ENCODE data around the gene CSNK1D. TPM values are rescaled to one million over a fixed set of nuclear protein-coding genes. Genes with fewer than 3 reads are reported as not detected.

Gene CSNK1D
- total and polyA plus RNA-seq, 10 of the 15 experiments (the other 5 are each of a cell fraction or from before 2014, with no cell fraction given): 5.7 to 105 (median 58.1) TPM

DNA sequence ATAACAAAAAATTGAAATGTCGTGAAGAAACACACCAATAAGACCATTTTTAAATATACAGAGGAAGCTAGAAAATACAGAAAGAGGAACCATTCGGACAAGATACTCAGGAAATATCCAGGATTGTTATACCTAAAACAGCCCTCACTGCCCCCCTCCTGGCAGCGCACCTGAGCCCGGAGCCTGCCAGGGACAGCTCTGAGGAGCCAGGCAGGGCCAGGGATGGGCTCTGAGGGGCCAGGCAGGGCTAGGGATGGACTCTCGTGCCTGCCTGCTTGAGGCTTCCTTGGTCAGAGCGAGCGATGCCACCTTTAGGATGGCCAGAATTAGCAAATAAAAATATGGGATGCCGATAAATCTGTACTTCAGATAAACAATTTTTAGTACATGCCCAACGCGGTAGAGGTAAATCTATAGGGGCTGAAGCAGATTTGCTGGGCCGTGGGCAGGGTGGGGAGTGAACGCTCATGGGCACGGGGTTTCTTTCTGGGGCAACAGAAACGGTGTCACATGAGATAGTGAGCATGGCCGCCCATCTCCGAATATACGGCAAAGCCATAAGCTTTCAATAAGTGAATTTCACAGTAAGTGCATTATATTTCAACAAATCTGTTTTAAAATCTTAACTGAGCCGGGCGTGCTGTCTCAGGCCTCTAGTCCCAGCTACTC is 18.2 kb upstream of the CSNK1D start:
- H2AFZ ChIP-seq (ENCODE audit: control insufficient read depth, low read depth, low read length): no peak overlapping the region
- no peaks in the 10 kb centered on the region for H3K36me3 ChIP-seq (ENCODE audit: control insufficient read depth in 2 of 2, insufficient read depth in 2 of 2, low read length in 1 of 2)
- intact Hi-C loops (cut with micrococcal nuclease; ENCODE audit: unreplicated experiment): no loop called here
- no peaks in the 10 kb centered on the region for H4K20me1 ChIP-seq (ENCODE audit: control insufficient read depth, insufficient read depth)
- H3K79me2 ChIP-seq (ENCODE audit: control insufficient read depth, insufficient read depth, low read length): peaks cover 4% of the 10 kb centered on the region
- FAIRE-seq (no peak), DNase-seq (ENCODE audit: low read depth, low spot score) (no peak), ATAC-seq (no peak)
- CTCF ChIA-PET: interaction anchor here (0.6 to 1.8 kb wide), 6 partner anchors 9 to 85 kb away, joined by 3 to 14 read pairs (median 4); no protein-coding TSS in a partner anchor
- peak overlapping the region; percentile 84 for H3K27ac ChIP-seq (ENCODE audit: control insufficient read depth, insufficient read depth)
- peak overlapping the region; percentile 36 for H3K4me2 ChIP-seq (ENCODE audit: control insufficient read depth, insufficient read depth)
- in situ Hi-C loops (cut with MboI): no loop called here
- POLR2A ChIA-PET: interaction anchor here (1.3 to 2.2 kb wide), 7 partner anchors 8 to 375 kb away, joined by 3 to 28 read pairs (median 8); partner anchors contain the start of genes CSNK1D and SLC16A3
- H3K9me3 ChIP-seq (replicated peaks; ENCODE audit: control insufficient read depth, insufficient read depth, low read length): no peaks in the 10 kb centered on the region
- H3K27me3 ChIP-seq (replicated peaks in 1 of 2; ENCODE audit: control insufficient read depth in 2 of 2, insufficient read depth in 2 of 2, low read length in 1 of 2): no peaks in the 10 kb centered on the region
- RAD21 ChIA-PET (ENCODE audit: unreplicated experiment): interaction anchor here (1.1 to 1.5 kb wide), 2 partner anchors 11 to 55 kb away, joined by 3 to 16 read pairs; no protein-coding TSS in a partner anchor
- WGBS (ENCODE audit: insufficient coverage, insufficient replicate concordance, low lambda C conversion rate, missing lambda C conversion rate): 78% methylated on average over 19 of the region's 19 CpGs
- no TSS peak for BruUV-seq (replicated peaks)
- H3K9ac ChIP-seq (ENCODE audit: control insufficient read depth, insufficient read depth, low read length): peak overlapping the region; percentile 96
- H3K4me1 ChIP-seq (ENCODE audit: control insufficient read depth, insufficient read depth, low read length): peaks cover 5% of the 10 kb centered on the region
- SMC1A ChIA-PET (ENCODE audit: uncharacterized antibody, unreplicated experiment): no interaction called here
- H3K4me3 ChIP-seq: peak overlapping the region; percentile 64
- TF ChIP-seq, protein P1, sequence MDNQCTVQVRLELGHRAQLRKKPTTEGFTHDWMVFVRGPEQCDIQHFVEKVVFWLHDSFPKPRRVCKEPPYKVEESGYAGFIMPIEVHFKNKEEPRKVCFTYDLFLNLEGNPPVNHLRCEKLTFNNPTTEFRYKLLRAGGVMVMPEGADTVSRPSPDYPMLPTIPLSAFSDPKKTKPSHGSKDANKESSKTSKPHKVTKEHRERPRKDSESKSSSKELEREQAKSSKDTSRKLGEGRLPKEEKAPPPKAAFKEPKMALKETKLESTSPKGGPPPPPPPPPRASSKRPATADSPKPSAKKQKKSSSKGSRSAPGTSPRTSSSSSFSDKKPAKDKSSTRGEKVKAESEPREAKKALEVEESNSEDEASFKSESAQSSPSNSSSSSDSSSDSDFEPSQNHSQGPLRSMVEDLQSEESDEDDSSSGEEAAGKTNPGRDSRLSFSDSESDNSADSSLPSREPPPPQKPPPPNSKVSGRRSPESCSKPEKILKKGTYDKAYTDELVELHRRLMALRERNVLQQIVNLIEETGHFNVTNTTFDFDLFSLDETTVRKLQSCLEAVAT (IDR thresholded peaks at IDR 0.05): peak; percentile 96
- TF ChIP-seq, protein P2, sequence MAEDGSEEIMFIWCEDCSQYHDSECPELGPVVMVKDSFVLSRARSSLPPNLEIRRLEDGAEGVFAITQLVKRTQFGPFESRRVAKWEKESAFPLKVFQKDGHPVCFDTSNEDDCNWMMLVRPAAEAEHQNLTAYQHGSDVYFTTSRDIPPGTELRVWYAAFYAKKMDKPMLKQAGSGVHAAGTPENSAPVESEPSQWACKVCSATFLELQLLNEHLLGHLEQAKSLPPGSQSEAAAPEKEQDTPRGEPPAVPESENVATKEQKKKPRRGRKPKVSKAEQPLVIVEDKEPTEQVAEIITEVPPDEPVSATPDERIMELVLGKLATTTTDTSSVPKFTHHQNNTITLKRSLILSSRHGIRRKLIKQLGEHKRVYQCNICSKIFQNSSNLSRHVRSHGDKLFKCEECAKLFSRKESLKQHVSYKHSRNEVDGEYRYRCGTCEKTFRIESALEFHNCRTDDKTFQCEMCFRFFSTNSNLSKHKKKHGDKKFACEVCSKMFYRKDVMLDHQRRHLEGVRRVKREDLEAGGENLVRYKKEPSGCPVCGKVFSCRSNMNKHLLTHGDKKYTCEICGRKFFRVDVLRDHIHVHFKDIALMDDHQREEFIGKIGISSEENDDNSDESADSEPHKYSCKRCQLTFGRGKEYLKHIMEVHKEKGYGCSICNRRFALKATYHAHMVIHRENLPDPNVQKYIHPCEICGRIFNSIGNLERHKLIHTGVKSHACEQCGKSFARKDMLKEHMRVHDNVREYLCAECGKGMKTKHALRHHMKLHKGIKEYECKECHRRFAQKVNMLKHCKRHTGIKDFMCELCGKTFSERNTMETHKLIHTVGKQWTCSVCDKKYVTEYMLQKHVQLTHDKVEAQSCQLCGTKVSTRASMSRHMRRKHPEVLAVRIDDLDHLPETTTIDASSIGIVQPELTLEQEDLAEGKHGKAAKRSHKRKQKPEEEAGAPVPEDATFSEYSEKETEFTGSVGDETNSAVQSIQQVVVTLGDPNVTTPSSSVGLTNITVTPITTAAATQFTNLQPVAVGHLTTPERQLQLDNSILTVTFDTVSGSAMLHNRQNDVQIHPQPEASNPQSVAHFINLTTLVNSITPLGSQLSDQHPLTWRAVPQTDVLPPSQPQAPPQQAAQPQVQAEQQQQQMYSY (CRISPR knock-in tag; IDR thresholded peaks at IDR 0.05): no peak
- TF ChIP-seq NR2C2 (IDR thresholded peaks at IDR 0.05; ENCODE audit: borderline replicate concordance, control insufficient read depth, insufficient read length, low read depth) (no peak), NFYB (IDR thresholded peaks at IDR 0.05; ENCODE audit: insufficient read depth, low read depth, low read length) (no peak)

Data from GM12878 (cell line).